ENCODE measurements around the gene HYPK.

HYPK gene

DNA sequence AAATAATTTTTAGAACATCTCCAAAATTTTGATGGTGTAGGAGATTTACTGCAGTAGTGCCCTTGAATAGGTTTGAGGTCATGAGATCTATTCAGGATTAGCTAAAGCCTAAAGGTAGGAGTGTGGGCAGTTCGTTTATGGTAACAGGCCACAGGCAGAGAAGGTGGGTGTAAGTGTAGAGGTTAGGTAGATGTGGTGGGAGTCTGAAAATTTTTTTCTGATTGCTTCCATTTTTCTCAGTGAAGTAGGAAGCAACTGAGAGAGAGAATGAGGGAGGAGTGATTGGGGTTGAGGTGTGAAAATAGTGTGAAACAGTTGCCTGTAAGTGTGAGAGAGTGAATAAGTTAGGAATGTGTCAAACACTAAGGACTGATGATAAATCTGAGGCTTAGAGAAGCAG is 21.4 kb upstream of the HYPK start:
- TF ChIP-seq, protein P1, sequence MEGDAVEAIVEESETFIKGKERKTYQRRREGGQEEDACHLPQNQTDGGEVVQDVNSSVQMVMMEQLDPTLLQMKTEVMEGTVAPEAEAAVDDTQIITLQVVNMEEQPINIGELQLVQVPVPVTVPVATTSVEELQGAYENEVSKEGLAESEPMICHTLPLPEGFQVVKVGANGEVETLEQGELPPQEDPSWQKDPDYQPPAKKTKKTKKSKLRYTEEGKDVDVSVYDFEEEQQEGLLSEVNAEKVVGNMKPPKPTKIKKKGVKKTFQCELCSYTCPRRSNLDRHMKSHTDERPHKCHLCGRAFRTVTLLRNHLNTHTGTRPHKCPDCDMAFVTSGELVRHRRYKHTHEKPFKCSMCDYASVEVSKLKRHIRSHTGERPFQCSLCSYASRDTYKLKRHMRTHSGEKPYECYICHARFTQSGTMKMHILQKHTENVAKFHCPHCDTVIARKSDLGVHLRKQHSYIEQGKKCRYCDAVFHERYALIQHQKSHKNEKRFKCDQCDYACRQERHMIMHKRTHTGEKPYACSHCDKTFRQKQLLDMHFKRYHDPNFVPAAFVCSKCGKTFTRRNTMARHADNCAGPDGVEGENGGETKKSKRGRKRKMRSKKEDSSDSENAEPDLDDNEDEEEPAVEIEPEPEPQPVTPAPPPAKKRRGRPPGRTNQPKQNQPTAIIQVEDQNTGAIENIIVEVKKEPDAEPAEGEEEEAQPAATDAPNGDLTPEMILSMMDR (IDR thresholded peaks at IDR 0.05; ENCODE audit: borderline replicate concordance, insufficient read depth, low read depth, low read length): no peak
- no peak overlapping the region for H3K4me3 ChIP-seq (ENCODE audit: low read depth, low read length)

- no peak overlapping the region for H3K4me3 ChIP-seq (ENCODE audit: low read depth, low read length)
- TF ChIP-seq, protein P1 (IDR thresholded peaks at IDR 0.05; ENCODE audit: borderline replicate concordance, insufficient read depth, low read depth, low read length): no peak
These were observed 11.0 kb upstream of the HYPK start for GRCh38 chr15:43789409-43789808.

DNA sequence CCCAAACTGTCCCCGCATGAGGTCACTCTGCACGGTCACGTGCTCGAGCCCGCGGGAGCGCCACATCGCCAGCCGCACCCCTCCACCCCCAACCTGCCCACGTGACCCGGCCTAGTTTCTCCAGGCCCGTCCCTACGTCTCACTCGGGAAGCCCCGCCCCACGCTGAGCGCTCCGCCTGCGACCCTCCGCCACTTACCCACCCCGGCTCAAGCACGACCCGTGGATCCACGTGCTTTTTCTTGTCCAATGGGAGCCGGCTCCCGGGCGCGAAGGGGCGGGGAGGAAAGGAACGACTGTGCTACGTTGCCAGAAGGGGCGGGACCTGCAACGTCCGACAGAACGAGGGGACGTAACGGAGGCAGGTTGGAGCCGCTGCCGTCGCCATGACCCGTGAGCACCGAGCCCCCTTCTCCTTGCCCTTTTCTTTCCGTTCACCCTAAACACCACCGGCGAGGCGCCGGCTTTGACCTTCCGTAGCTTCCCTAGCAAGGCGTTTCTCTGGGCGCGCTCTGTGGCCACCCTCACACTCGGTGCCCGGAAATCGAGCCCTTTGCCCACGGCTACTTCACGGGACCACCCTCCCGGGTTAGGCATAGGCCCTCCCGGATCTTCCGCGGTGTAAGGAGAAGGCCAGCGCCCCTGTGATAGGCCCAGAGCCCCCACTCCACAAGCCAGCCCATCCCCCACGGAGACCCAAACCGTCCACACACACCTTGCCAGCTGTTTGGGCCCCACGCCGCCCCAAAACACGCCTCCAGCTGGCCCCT is 8.2 kb upstream of the HYPK start, which contains the start of gene SERF2:
SERF2 (plus strand) TSS at position 328 of the 768 bp plus-strand sequence; CDS start at position 385, 57 bp downstream.
- TF ChIP-seq, protein P1 (IDR thresholded peaks at IDR 0.05; ENCODE audit: borderline replicate concordance, insufficient read depth, low read depth, low read length): no peak

DNA sequence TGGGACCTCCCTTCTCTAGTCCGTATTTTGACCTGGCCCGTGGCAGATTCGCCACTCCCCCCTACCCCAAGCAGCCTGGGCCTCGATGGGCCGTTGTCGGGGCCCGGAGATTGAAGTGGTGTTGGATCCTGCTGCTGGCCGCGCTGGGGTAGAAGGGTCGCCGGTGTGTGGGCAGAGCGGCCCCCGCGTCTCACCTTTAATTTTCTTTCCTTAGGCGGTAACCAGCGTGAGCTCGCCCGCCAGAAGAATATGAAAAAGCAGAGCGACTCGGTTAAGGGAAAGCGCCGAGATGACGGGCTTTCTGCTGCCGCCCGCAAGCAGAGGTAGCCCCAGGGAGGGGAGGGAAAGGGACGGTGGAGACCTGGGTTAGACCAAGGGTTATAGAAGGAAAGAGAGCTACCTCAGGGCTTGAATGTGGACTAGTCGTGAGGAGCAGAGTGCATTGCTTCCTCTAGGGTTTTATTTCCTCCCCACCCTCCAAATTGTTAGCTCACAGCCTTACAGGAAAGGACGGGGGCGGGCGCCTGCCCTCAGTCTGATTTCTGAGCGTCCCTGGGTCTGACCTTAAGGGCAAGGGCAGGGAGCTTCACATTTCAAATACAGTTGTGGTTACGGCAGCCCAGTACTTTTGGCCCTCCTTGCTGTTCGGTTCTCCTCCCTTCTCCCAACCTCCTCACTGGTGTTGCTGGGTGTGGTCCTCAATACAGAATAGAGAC is 7.5 kb upstream of the HYPK start:
- peak overlapping the region; percentile 96 for H3K4me3 ChIP-seq (ENCODE audit: low read depth, low read length)
- TF ChIP-seq, protein P1 (IDR thresholded peaks at IDR 0.05; ENCODE audit: borderline replicate concordance, insufficient read depth, low read depth, low read length): no peak

More for the DNA sequence above, 8.2 kb upstream of the HYPK start, which contains the start of gene SERF2:
- peak within 1 kb of the TSS; percentile 96 for H3K4me3 ChIP-seq (ENCODE audit: low read depth, low read length)

- TF ChIP-seq, protein P1 (IDR thresholded peaks at IDR 0.05; ENCODE audit: borderline replicate concordance, insufficient read depth, low read depth, low read length): no peak
- peak overlapping the region; percentile 96 for H3K4me3 ChIP-seq (ENCODE audit: low read depth, low read length)
These were observed 6.8 kb upstream of the HYPK start for GRCh38 chr15:43793647-43794046.

DNA sequence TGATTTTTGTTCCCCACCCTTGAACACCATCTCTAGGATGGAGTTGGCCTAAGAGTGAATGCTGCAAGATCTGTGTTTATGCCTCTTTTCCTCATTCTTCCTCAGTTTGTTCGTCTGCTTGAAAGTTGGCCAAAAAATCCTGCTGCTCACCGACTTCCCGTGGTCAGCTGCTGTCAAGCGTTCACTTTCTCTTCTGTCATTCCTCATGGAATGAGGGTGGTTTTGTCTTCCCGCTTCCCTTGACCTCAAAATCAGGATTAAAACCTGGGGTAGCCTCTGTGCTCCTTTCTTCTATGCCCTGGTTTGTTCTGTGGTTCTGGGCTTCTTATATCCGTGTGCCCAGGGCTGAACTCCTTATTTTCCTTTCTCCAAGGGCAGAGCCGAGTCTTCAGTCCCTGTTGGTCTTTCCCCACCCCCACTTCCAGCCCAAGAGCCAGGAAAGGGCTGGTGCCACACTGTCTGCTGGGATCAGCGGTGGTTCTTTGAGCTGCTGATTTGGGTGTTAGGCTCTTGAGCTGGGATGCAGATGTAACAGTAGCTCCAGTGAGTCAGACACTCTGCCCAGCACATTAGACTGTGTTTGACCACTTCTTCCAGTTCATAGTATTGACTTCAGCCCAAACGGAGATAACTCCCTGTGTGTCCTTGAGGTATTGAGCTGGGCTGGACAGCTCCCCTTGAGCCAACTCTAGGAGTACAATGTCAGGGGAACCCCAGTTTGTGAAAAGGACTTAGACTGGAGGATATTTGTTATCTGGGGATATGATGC is 5.9 kb upstream of the HYPK start:
- TF ChIP-seq, protein P1 (IDR thresholded peaks at IDR 0.05; ENCODE audit: borderline replicate concordance, insufficient read depth, low read depth, low read length): no peak
- no peak overlapping the region for H3K4me3 ChIP-seq (ENCODE audit: low read depth, low read length)

Measured in GM12875 (cell line).